Central memory CD8-positive, alpha-beta T cell (primary cell): Measurements from ENCODE around the gene PGF.

Experiments
- ATAC-seq: fragments of 150-1000 bp; cut with Tn5 transposase; replicated peaks from 2 replicates; pipeline ENCODE4 v1.10.0; 2022; ENCODE audit warnings: mild to moderate bottlenecking, moderate FRiP score, moderate number of reproducible peaks; ENCODE audit not compliant: poor library complexity, severe bottlenecking; ENCODE audit errors: extremely low read depth
- DNase-seq, 2 donors: peaks; one replicate each; pipeline ENCODE4 v3.0.0; 2021; ENCODE audit warnings: low spot score in 2 of 2
- H3K27ac Mint-ChIP-seq: one replicate; pipeline ENCODE4 v1.8.0; 2022; ENCODE audit warnings: low read depth, mild to moderate bottlenecking, moderate library complexity, mixed read lengths
- H3K27me3 Mint-ChIP-seq: one replicate; pipeline ENCODE4 v1.8.0; 2022; ENCODE audit warnings: mixed read lengths
- H3K36me3 Mint-ChIP-seq: one replicate; pipeline ENCODE4 v1.8.0; 2022; ENCODE audit warnings: mild to moderate bottlenecking, moderate library complexity, mixed read lengths; ENCODE audit not compliant: insufficient read depth
- H3K4me1 Mint-ChIP-seq: one replicate; pipeline ENCODE4 v1.8.0; 2022; ENCODE audit warnings: mixed read lengths
- H3K4me3 Mint-ChIP-seq: one replicate; pipeline ENCODE4 v1.8.0; 2022; ENCODE audit warnings: mild to moderate bottlenecking, moderate library complexity, mixed read lengths
- H3K9me3 Mint-ChIP-seq: one replicate; pipeline ENCODE4 v1.8.0; 2022; ENCODE audit warnings: mixed read lengths

PGF gene

GRCh38 chr14:74927225-74927624 is 28.2 kb downstream of the PGF start:
- no peak overlapping the region for H3K4me3 Mint-ChIP-seq
- H3K36me3 Mint-ChIP-seq, result no peaks in the 10 kb centered on the region
- DNase-seq, result no peak
- no peaks in the 10 kb centered on the region for H3K9me3 Mint-ChIP-seq
- no peak overlapping the region for H3K27ac Mint-ChIP-seq
- no peaks in the 10 kb centered on the region for H3K4me1 Mint-ChIP-seq
- peaks cover 55% of the 10 kb centered on the region for H3K27me3 Mint-ChIP-seq
- ATAC-seq, result no peak

DNA sequence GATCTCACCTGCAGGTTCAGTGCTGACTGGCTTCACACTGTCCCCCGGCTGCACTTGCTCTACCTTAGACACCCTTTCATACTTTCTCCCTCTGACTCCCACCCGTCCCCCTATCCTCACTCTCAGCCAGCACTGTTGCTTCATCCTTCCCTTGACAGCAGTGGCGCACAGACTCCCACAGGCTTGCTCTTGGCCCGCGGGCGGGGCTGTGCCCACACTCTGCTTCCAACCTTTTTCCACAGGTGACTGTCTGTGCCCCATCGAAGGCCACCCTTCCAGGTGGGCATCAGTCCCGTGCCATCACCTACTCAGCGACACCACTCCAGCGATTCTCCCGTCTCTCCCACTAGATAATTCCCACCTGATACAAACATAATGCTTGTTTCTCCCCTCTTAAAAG is 31.3 kb downstream of the PGF start:
- DNase-seq (no peak), ATAC-seq (no peak)
- Mint-ChIP-seq H3K27ac (no peak overlapping the region), H3K36me3 (no peaks in the 10 kb centered on the region), H3K4me3 (no peak overlapping the region), H3K4me1 (no peaks in the 10 kb centered on the region), H3K27me3 (peaks cover 44% of the 10 kb centered on the region), H3K9me3 (no peaks in the 10 kb centered on the region)

DNA sequence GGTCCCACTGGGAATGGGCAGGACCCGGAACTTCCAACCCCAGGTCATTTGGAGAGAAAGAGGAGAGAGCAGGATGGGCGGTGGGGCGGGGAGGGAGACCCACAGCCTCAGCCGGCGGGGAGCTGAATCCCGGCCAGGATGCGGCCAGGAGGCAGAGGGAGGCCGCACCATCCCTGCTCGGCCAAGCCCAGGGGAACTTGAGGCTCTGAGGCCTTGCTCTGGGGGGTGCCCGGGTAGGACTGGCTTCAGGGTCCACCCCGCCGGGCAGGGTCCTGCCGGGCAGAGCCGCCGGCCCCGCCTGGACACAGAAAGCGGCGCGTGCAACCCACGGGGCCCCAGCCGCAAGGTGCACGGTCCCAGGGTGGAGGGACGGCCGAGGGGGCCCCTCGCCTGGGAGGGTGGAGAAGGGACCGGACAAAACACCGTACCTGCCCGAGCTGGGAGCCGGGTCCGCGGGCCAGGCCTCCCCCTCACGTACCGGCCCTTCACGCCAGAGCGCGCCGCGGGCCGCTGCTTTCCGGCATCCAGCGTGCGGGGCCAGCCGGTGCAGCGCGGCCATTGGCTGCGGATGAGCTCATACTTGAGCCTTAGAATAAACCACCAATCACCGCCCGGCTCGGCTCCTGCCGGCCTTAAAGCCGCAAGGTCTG is 32.5 kb downstream of the PGF start, which contains the start of gene RPS6KL1:
RPS6KL1 (minus strand) TSS at position 509 of the 650 bp plus-strand sequence. CDS start 1,719 bp downstream, outside the sequence.
- Mint-ChIP-seq H3K4me1 (no peaks in the 10 kb centered on the region), H3K36me3 (no peaks in the 10 kb centered on the region), H3K9me3 (no peaks in the 10 kb centered on the region), H3K4me3 (peak within 1 kb of the TSS; percentile 61), H3K27me3 (peaks cover 44% of the 10 kb centered on the region), H3K27ac (no peak within 1 kb of the TSS)
- DNase-seq (no peak), ATAC-seq (peak; percentile 75)

GRCh38 chr14:74921987-74922751 is 33.2 kb downstream of the PGF start:
- H3K4me1 Mint-ChIP-seq, result no peaks in the 10 kb centered on the region

GRCh38 chr14:74921053-74921620 is 34.3 kb downstream of the PGF start:
- DNase-seq, result no peak
- Mint-ChIP-seq H3K36me3 (no peaks in the 10 kb centered on the region), H3K4me3 (no peak overlapping the region), H3K27me3 (peaks cover 45% of the 10 kb centered on the region), H3K4me1 (no peaks in the 10 kb centered on the region), H3K27ac (no peak overlapping the region), H3K9me3 (no peaks in the 10 kb centered on the region)
- ATAC-seq, result no peak

More at GRCh38 chr14:74921987-74922751, 33.2 kb downstream of the PGF start:
- DNase-seq (no peak), ATAC-seq (no peak)
- no peaks in the 10 kb centered on the region for H3K9me3 Mint-ChIP-seq
- H3K4me3 Mint-ChIP-seq, result peak overlapping the region; percentile 61
- H3K27me3 Mint-ChIP-seq, result peaks cover 48% of the 10 kb centered on the region
- H3K27ac Mint-ChIP-seq, result no peak overlapping the region
- H3K36me3 Mint-ChIP-seq, result no peaks in the 10 kb centered on the region

DNA sequence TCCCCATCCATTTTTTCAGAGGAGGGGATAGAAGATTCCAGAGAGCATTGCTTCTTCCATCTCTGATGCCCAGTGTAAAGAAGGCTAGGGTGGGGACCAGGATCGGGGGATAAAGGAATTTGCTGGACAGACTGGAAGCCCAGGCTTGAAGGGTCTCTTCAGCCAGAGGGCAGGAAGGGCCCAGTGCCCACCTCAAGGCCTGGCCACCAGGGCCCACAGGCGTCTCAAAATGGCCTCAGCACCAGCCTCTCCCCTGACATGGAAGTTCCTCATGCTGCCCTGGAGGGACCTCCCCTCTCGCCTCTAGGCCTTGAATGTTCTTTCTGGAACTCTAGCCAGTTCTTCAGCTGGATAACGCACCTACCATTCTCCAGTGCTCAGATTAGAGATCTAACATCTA is 35.1 kb downstream of the PGF start:
- H3K36me3 Mint-ChIP-seq, result no peaks in the 10 kb centered on the region
- no peaks in the 10 kb centered on the region for H3K9me3 Mint-ChIP-seq
- peaks cover 43% of the 10 kb centered on the region for H3K27me3 Mint-ChIP-seq
- DNase-seq (no peak), ATAC-seq (no peak)
- no peak overlapping the region for H3K27ac Mint-ChIP-seq
- no peak overlapping the region for H3K4me3 Mint-ChIP-seq
- no peaks in the 10 kb centered on the region for H3K4me1 Mint-ChIP-seq

DNA sequence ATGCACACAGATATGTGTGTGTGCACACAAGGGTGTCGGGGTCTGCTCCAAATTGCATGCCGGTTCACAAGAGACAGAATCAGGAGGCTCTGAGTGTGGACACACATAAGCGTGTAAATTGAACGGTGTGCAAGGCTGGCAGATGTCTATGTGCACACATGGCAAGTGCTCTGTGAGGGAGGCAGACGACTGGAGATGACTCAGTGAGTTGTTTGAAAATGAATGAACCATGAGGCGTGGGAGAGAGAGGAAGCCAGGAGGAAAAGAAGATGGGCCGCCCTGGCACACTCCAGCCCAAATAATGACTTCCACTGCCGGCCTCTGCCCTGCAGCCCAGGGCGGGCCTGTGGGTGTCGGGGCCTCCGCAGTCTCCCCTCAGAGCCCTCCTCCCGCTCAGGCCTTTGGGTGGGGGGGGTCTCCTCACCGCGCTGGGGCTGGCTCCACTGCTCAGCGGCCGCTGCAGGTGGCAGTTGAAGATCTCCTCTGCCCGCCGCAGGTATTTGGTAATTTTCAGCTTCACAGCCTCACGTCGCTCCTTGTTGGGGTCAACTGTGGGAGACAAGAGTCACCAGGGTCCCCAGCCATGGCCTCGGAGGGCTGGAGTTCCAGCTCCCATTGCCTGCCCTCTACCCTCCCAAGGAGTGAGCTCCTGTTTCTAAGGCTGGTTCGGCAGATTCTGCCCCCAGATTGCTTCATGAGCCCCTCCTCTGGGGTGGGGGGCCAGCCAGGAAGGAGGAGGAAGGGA is 35.8 kb downstream of the PGF start:
- no peak overlapping the region for H3K27ac Mint-ChIP-seq
- ATAC-seq (no peak), DNase-seq (no peak)
- H3K4me1 Mint-ChIP-seq, result no peaks in the 10 kb centered on the region
- no peak overlapping the region for H3K4me3 Mint-ChIP-seq
- H3K9me3 Mint-ChIP-seq, result no peaks in the 10 kb centered on the region
- peaks cover 36% of the 10 kb centered on the region for H3K27me3 Mint-ChIP-seq
- H3K36me3 Mint-ChIP-seq, result no peaks in the 10 kb centered on the region

DNA sequence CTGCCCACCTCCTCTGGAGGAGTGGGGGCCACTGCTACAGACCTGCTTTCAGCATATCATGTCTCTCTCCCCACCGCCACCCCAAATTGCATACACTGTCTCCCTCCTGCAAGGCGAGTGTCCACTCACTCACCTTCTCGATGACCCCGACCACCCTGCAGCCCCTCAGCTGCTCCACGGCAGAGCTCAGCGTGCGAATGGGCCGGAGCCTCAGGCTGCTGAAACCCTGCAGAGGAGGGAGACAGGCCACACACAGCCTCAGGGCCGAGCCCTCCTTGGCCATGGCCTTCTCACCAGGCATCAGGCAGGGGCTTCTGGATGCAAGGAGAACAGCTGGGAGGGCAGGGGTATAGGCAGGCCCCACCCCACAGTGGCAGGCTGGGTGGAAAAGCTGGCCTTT is 37.0 kb downstream of the PGF start:
- H3K4me1 Mint-ChIP-seq, result no peaks in the 10 kb centered on the region
- DNase-seq (no peak), ATAC-seq (no peak)
- no peaks in the 10 kb centered on the region for H3K9me3 Mint-ChIP-seq
- H3K36me3 Mint-ChIP-seq, result no peaks in the 10 kb centered on the region
- no peak overlapping the region for H3K27ac Mint-ChIP-seq
- peaks cover 25% of the 10 kb centered on the region for H3K27me3 Mint-ChIP-seq
- H3K4me3 Mint-ChIP-seq, result no peak overlapping the region

DNA sequence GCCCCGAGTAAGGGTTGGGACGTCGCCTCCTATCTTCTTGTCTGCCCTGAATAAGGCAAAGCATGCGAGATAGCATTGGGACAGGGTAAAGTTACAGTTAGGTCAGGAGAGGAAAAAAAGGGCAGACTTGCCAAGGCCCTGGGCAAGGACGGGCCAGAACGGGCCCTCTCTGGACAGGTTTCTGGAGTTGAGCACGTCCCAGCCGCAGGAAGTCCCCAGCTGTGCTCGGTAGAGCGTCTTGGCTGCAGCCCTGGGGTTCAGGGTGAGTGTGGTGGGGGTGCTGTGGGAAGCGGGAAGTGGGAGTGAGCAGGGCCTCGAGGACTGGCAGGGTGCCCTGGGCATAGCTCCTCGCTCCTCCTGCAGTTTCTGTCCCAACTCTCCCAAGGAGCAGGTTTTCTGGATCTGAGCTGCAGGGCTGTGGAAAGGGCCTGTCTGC is 37.7 kb downstream of the PGF start:
- H3K9me3 Mint-ChIP-seq, result no peaks in the 10 kb centered on the region
- peaks cover 24% of the 10 kb centered on the region for H3K27me3 Mint-ChIP-seq
- H3K4me3 Mint-ChIP-seq, result no peak overlapping the region
- DNase-seq (no peak), ATAC-seq (no peak)
- no peaks in the 10 kb centered on the region for H3K36me3 Mint-ChIP-seq
- H3K4me1 Mint-ChIP-seq, result no peaks in the 10 kb centered on the region
- H3K27ac Mint-ChIP-seq, result no peak overlapping the region

DNA sequence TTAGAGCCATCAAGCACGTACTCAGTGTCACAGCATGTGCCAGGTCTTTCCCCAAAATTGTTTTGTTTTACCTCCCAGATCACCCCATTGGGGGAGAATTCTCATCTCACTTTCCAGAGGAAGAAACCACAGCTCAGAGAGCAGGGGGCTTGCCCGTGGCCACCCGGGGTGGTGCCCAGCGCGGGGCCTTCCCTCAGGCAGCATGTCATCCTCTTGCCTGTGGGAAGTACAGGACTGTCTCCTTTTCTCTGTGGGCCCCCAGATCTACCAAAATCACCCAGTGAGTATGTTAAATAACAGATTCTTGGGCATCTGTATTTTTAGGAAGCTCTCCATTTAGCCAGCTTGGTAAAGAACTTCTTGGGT is 38.2 kb downstream of the PGF start:
- ATAC-seq, result no peak
- no peak for DNase-seq
- no peaks in the 10 kb centered on the region for H3K9me3 Mint-ChIP-seq
- no peaks in the 10 kb centered on the region for H3K36me3 Mint-ChIP-seq
- H3K27me3 Mint-ChIP-seq, result peaks cover 19% of the 10 kb centered on the region
- no peak overlapping the region for H3K4me3 Mint-ChIP-seq
- H3K27ac Mint-ChIP-seq, result no peak overlapping the region
- H3K4me1 Mint-ChIP-seq, result no peaks in the 10 kb centered on the region

DNA sequence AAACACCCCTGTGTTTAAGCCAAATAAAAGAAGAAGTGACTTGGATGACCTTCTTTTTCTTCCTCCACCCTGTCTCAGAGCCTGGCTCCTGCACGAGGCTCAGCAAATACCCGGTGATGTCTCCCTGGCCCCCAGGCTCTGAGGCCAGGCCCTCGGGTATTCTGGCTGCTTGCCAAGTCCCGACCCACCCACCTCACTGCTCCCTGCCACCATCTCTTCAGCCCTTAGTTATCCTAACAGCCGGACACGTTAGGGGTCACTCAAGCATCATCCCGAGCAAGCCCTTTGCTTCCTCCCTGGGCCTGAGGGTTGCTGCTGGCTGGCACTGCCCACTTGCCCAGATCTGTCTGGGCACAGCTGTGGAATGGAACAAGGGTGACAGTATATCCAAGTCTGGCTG is 39.6 kb downstream of the PGF start:
- no peak for ATAC-seq
- no peak for DNase-seq
- H3K4me1 Mint-ChIP-seq, result no peaks in the 10 kb centered on the region
- H3K36me3 Mint-ChIP-seq, result peaks cover 2% of the 10 kb centered on the region
- no peaks in the 10 kb centered on the region for H3K9me3 Mint-ChIP-seq
- H3K27ac Mint-ChIP-seq, result no peak overlapping the region
- no peak overlapping the region for H3K4me3 Mint-ChIP-seq
- peaks cover 15% of the 10 kb centered on the region for H3K27me3 Mint-ChIP-seq

- DNase-seq (no peak), ATAC-seq (no peak)
- no peaks in the 10 kb centered on the region for H3K4me1 Mint-ChIP-seq
- H3K36me3 Mint-ChIP-seq, result peaks cover 2% of the 10 kb centered on the region
- no peak overlapping the region for H3K27ac Mint-ChIP-seq
- no peak overlapping the region for H3K4me3 Mint-ChIP-seq
- no peaks in the 10 kb centered on the region for H3K9me3 Mint-ChIP-seq
- peaks cover 15% of the 10 kb centered on the region for H3K27me3 Mint-ChIP-seq
These were observed 40.0 kb downstream of the PGF start for GRCh38 chr14:74915426-74915825.
